Activated T-cell treated with anti-CD3 and anti-CD28 coated beads, Interleukin-2, amount 50 U/mL, for 4 hours (primary cell): ENCODE results near the gene NSMF. TPM values are rescaled to one million over a fixed set of nuclear protein-coding genes. Genes with fewer than 3 reads are reported as not detected.

ENCODE experiments used
- ATAC-seq, 2 donors: fragments of 200-7000 bp; cut with Tn5 transposase; one replicate each; pipeline ENCODE4 v1.10.0; 2021
- DNase-seq: peaks from one replicate; pipeline ENCODE4 v3.0.0-alpha.2; 2020
- H3K27me3 Mint-ChIP-seq: one replicate; pipeline ENCODE4 v1.8.0; 2021; ENCODE audit warnings: low read depth, mixed read lengths
- H3K36me3 Mint-ChIP-seq: one replicate; pipeline ENCODE4 v1.8.0; 2022; ENCODE audit warnings: mixed read lengths; ENCODE audit not compliant: insufficient read depth
- H3K4me1 Mint-ChIP-seq: one replicate; pipeline ENCODE4 v1.8.0; 2021; ENCODE audit warnings: low read depth, mixed read lengths
- H3K4me3 Mint-ChIP-seq: one replicate; pipeline ENCODE4 v1.8.0; 2021; ENCODE audit warnings: mild to moderate bottlenecking, moderate library complexity, mixed read lengths
- H3K9me3 Mint-ChIP-seq: one replicate; pipeline ENCODE4 v1.8.0; 2021; ENCODE audit warnings: mixed read lengths
- total RNA-seq, 3 donors: library from RNA; stranded (reverse); gene quantifications; one replicate each; pipeline ENCODE4 v1.2.1, GENCODE V29; 2021

Gene NSMF
- total RNA-seq, 3 donors from 2014 or later: 69.5 to 89.1 (median 87.7) TPM

GRCh38 chr9:137486141-137486490 lies 27.0 kb upstream of the NSMF start:
- ATAC-seq: no peak
- H3K4me3 Mint-ChIP-seq: no peak overlapping the region
- H3K9me3 Mint-ChIP-seq: no peaks in the 10 kb centered on the region
- no peaks in the 10 kb centered on the region for H3K36me3 Mint-ChIP-seq
- H3K4me1 Mint-ChIP-seq: peaks cover 10% of the 10 kb centered on the region
- DNase-seq: no peak
- no peaks in the 10 kb centered on the region for H3K27me3 Mint-ChIP-seq

DNA sequence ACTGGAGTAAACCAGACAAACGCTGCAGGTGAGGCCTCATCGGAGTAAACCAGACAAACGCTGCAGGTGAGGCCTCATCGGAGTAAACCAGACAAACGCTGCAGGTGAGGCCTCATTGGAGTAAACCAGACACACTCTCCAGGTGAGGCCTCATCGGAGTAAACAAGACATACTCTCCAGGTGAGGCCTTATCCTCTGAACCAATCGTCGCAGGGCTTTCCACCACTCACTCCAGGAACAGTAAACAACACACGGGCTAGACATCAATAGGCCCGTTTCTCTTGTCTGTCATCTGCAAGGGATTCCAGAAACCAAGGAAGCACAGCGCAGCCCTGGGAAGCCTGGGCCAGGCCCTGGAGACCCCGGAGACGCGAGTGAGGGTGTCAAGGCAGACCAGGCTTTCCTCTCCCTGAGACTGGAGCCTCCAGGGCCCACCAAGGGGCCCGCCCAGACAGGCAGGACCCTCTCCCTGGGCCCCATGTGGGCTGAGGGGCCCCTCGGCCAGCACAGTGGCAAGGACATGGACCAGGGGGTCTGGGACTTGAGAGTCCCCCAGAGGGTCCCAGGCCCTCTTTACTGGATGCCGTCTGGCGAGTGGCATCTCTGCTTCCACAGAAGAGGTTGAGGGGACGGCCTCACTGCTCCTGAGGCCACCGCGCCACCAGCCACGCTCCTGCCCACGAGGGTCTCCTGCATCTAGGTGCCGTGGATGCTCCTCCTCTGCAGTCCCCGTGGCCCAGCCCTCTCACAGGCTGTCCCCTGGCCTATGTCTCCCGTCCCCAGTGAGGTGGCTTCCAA lies 26.4 kb upstream of the NSMF start:
- ATAC-seq (no peak), DNase-seq (no peak)
- H3K9me3 Mint-ChIP-seq: no peaks in the 10 kb centered on the region
- H3K4me1 Mint-ChIP-seq: peaks cover 9% of the 10 kb centered on the region
- H3K36me3 Mint-ChIP-seq: no peaks in the 10 kb centered on the region
- no peak overlapping the region for H3K4me3 Mint-ChIP-seq
- no peaks in the 10 kb centered on the region for H3K27me3 Mint-ChIP-seq

DNA sequence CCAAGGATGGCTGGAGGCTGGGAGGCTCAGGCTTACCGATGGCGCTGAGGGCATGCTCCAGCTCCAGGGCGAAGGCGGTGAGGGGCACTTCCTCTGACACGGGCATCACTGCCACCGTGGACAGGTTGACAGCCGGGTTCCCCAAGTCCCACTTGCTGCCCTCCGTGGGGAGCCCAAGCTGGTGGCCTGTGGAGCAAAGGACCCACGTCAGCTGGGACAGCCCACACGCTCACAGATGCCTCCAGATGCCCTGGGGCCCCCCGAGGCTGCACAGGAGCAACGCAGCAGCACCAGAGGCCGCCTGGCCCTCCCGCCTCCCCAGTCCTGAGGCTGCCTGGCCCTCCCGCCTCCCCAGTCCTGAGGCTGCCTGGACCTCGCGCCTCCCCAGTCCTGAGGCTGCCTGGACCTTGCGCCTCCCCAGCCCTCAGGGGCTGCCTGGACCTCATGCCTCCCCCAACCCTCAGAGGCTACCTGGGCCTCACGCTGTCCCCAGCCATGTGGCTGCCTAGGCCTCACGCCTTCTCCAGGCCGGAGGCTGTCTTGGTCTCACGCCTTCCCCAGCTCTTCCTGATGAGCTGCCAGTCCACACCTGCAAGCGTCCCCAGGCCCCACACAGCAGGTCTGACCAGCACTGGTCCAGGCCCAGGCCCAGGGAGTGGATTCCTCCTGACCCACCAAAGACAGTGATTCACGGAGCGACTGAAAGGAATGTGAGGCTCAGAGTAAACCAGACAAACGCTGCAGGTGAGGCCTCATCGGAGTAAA lies 25.6 kb upstream of the NSMF start:
- ATAC-seq: no peak
- Mint-ChIP-seq H3K27me3 (no peaks in the 10 kb centered on the region), H3K4me1 (peaks cover 9% of the 10 kb centered on the region), H3K36me3 (no peaks in the 10 kb centered on the region), H3K4me3 (no peak overlapping the region), H3K9me3 (no peaks in the 10 kb centered on the region)
- DNase-seq: no peak

- Mint-ChIP-seq H3K4me3 (no peak overlapping the region), H3K4me1 (peaks cover 9% of the 10 kb centered on the region), H3K9me3 (no peaks in the 10 kb centered on the region), H3K27me3 (no peaks in the 10 kb centered on the region), H3K36me3 (no peaks in the 10 kb centered on the region)
- ATAC-seq (no peak), DNase-seq (no peak)
Measured at GRCh38 chr9:137482094-137482781, 23.1 kb upstream of the NSMF start.

DNA sequence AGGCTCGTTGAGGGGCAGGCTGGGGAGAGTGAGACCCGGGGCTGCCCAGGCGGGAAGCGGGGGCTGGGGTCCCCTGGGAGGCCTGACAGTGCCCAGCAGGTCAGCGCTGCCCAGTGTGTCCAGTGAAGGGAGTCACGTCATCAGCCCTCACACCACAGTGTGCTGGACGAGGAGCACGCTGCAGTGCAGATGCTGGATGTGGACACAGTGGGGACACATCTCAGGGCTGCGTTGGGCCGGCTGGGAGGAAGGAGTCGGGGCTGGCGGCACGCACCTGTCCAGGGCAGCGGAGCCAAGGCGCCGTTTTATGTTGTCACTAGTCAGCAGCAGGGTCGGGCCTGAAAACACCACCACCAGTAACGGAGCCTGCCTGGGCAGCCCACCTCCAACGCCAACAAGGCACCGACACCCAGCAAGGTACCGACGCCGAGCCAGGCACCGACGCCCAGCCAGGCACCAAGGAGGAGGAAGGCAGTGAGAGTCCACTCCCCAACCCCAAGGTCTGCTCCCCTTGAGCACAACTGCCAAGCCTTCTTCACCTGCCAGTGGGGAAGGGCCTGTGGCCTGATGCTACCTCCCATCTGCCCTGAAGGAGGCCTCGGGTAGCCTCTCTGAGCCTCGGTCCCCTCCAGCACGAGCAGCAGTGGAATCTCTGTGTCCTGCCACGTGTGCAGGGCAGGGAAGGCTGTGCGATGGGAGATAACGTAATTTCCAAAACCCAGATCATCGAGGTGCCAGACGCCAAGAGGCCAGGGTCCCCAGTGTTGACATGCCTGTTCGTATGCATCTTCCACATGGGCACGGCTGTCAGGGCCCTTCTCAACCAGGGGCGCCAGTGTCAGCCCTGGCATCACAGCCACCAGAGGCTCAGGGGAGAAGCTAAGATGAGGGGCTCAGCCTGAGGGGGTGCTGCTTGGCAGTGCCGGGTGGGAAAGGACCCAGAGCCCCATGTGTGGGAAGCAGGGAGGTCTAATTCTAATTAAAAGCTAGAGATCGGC lies 21.9 kb upstream of the NSMF start:
- DNase-seq: no peak
- Mint-ChIP-seq H3K4me1 (peaks cover 9% of the 10 kb centered on the region), H3K9me3 (peaks cover 4% of the 10 kb centered on the region), H3K36me3 (peaks cover under 1% of the 10 kb centered on the region), H3K27me3 (no peaks in the 10 kb centered on the region), H3K4me3 (no peak overlapping the region)
- no peak for ATAC-seq

DNA sequence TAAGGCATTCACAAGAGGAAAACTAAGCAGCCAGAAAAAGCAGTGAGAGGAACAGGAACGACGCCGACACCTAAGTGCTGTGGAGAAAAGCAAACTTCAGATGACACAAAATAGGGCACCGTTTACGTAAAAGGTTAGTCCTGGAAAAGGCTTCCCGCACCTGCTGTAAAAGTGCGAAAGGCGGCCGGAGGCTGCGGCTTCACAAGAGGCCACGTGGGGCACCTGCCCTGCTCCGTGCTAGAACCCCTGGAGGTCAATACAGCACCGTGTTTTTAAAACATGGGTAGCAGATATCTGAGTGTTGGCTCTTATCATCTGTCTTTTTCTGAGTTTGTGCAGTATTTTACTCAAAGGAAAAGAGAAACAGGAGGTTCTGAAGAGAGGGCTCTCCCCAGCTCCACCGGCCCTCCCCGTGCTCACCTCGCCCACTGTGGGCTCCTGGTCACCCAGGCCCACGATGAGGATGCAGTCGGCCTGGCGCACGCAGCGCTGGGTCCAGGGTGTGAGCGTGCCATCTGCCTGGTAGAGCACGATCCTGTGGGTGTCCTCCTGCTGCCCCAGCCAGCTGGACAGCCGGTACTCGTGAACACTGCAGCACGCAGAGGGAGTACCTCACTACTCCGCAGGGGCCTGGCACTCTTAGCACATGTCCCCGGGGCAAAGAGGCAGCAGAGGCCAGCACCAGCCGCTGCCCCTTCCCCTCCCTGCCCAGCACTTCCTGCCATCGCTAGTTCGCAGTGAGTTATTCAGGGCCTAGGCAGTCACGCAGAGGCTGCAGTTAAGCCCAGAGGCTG lies 21.0 kb upstream of the NSMF start:
- Mint-ChIP-seq H3K4me3 (no peak overlapping the region), H3K27me3 (no peaks in the 10 kb centered on the region), H3K36me3 (peaks cover 5% of the 10 kb centered on the region), H3K9me3 (peaks cover 10% of the 10 kb centered on the region), H3K4me1 (peaks cover 9% of the 10 kb centered on the region)
- DNase-seq: no peak
- no peak for ATAC-seq

DNA sequence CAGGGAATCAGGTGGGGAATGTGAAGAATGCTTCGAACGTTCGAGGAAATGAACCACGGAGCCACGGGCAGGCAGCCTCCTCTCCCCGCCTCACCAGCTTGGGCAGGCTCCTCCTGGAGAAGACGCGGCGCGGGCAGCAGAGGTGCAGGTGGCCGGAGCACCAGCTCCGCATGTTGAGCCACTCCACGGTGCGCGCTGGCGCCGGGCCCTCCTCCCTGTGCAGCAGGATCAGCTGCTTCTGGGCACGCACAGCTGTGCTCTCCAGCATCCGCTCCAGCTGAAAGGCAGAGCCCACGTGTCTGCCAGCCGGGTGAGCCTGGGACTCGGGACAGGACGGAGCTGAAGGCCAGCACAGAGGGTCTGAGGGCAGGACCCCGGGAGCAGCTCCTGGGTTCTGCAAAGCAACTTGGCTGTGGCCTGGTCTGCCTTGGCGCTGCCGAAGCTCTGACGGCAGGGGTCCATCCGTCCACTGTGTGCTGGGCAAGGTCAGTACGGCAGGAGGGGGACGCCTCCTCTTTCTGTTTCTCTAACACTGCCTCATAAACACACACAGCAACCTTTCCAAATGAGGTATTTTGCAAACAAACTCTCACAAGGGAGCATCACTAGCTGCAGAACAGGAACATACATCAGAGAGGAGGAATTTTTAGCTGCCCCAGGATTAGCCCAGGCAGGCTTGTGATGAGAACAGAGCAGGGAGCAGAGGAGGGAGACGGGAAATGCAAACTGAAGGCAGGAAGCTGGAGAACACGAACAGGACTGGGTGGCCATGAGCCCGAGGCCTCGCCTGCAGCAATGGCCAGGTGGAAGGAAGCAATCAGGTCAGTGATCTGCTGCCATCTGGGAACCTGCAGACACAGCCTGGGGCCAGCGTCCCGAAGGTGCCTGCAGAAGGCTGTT lies 20.1 kb upstream of the NSMF start:
- no peak for ATAC-seq
- peaks cover 7% of the 10 kb centered on the region for H3K36me3 Mint-ChIP-seq
- no peak overlapping the region for H3K4me3 Mint-ChIP-seq
- H3K4me1 Mint-ChIP-seq: peaks cover 9% of the 10 kb centered on the region
- H3K27me3 Mint-ChIP-seq: no peaks in the 10 kb centered on the region
- peaks cover 14% of the 10 kb centered on the region for H3K9me3 Mint-ChIP-seq
- DNase-seq: no peak

DNA sequence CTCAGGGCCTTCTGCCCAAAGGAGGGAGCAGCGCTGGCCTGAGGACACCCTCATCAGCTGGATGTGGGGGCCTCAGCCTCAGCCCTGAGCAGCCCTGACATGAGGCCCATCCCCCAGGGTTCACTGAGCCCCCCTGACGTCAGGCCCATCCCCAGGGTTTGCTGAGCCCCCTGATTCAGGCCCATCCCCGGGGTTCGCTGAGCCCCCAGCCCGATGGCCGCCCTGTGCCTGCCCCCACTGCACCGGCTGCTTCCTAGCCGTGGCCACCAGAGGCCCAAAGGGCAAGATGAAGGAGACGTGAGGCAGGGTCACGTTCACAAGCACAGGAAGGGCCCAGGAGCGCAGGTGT lies 19.5 kb upstream of the NSMF start:
- no peak overlapping the region for H3K4me3 Mint-ChIP-seq
- peaks cover 8% of the 10 kb centered on the region for H3K36me3 Mint-ChIP-seq
- H3K27me3 Mint-ChIP-seq: no peaks in the 10 kb centered on the region
- no peak for ATAC-seq
- no peak for DNase-seq
- H3K9me3 Mint-ChIP-seq: peaks cover 18% of the 10 kb centered on the region
- H3K4me1 Mint-ChIP-seq: peaks cover 9% of the 10 kb centered on the region

DNA sequence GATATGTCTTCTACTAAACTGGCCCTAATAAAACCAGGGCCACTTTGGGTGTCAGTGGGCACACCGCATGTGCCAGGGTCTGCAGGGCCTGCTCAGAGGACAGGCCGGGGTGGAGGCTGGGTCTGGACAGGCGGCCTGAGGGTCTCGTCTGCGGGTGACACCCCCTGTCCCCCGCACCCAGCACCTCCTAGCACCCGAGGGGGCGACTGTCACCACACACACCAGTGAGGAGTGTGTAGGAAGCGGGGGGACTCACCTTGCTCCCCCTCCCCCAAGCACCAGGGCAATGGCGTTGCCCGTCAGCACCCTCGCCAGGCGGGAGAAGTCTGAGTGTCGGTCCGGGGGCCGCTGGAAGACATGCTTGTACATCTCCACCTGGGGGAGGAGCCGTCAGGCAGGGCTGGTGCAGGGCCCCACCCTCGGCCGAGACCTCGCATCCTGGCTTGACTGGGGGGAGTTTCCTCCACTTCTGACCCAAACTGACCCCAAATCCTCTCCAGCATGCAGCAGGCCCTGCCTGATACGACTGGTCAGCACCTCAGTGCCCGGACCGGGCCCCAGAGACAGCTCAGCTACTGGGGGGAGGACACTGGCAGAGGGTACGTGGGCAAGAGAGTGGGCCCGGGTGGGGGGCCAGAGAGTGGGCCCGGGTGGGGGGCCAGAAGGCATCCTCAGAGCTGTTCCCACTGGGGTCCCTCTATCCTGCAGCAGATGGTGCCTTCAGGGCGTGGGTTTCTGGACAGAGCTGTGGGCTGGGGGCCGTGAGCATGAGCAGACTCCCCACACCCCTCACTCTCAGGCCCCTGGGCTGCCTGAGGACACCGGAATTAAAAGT lies 18.9 kb upstream of the NSMF start:
- DNase-seq (no peak), ATAC-seq (no peak)
- Mint-ChIP-seq H3K4me1 (peaks cover 9% of the 10 kb centered on the region), H3K27me3 (no peaks in the 10 kb centered on the region), H3K4me3 (no peak overlapping the region), H3K36me3 (peaks cover 9% of the 10 kb centered on the region), H3K9me3 (peaks cover 24% of the 10 kb centered on the region)

GRCh38 chr9:137476856-137477255 lies 17.7 kb upstream of the NSMF start:
- H3K9me3 Mint-ChIP-seq: peaks cover 27% of the 10 kb centered on the region
- H3K27me3 Mint-ChIP-seq: no peaks in the 10 kb centered on the region
- H3K4me3 Mint-ChIP-seq: no peak overlapping the region
- H3K4me1 Mint-ChIP-seq: peaks cover 3% of the 10 kb centered on the region
- H3K36me3 Mint-ChIP-seq: peaks cover 12% of the 10 kb centered on the region
- ATAC-seq: no peak
- DNase-seq: no peak

DNA sequence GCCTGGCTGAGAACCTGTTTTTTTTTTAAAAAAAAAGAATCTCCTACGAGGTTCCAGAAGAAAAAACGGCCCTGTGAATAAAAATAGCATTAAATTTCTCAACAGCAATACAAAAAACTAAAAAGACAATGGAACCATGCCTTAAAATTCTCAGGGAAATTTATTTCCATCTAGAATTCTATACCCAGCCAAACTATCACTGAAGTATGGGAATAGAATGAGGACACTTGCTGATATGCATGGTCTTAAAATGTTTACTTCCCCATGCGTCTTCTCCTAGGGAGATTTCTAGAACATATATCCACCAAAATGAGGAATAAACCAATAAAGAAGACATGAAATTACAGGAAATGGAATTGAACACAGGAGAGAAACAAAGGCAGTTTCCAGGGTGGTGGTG lies 16.5 kb upstream of the NSMF start:
- no peak overlapping the region for H3K4me3 Mint-ChIP-seq
- peaks cover 12% of the 10 kb centered on the region for H3K36me3 Mint-ChIP-seq
- peaks cover 3% of the 10 kb centered on the region for H3K4me1 Mint-ChIP-seq
- DNase-seq (no peak), ATAC-seq (no peak)
- H3K27me3 Mint-ChIP-seq: no peaks in the 10 kb centered on the region
- peaks cover 27% of the 10 kb centered on the region for H3K9me3 Mint-ChIP-seq

GRCh38 chr9:137474271-137474670 lies 15.1 kb upstream of the NSMF start:
- Mint-ChIP-seq H3K36me3 (peaks cover 12% of the 10 kb centered on the region), H3K4me3 (no peak overlapping the region), H3K9me3 (peaks cover 27% of the 10 kb centered on the region), H3K27me3 (no peaks in the 10 kb centered on the region), H3K4me1 (peaks cover 8% of the 10 kb centered on the region)
- DNase-seq (no peak), ATAC-seq (no peak)
